ENCODE data around the gene MRAS.

DNA sequence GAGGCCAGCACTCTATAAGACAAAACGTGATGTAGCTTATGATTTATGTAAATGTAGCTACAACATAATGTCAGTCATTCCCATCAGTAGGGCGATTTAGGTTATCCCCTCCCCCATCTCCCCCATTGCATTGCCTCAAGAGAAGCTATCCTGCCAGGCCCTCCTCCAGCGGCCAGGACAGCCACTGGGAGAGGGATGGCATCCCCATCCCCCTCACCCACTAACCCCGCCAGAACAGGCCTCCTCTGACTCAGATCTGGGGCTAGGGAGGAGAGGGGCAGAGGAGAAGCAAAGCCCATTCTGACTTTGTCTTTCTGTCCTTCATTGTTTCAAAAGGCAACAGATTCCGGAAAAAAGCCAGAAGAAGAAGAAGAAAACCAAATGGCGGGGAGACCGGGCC, 53.5 kb downstream of the MRAS start:
- TF ChIP-seq POLR2AphosphoS5 (IDR thresholded peaks at IDR 0.05) (no peak), POLR2A (IDR thresholded peaks at IDR 0.05) (no peak)
- TF ChIP-seq, protein P1, sequence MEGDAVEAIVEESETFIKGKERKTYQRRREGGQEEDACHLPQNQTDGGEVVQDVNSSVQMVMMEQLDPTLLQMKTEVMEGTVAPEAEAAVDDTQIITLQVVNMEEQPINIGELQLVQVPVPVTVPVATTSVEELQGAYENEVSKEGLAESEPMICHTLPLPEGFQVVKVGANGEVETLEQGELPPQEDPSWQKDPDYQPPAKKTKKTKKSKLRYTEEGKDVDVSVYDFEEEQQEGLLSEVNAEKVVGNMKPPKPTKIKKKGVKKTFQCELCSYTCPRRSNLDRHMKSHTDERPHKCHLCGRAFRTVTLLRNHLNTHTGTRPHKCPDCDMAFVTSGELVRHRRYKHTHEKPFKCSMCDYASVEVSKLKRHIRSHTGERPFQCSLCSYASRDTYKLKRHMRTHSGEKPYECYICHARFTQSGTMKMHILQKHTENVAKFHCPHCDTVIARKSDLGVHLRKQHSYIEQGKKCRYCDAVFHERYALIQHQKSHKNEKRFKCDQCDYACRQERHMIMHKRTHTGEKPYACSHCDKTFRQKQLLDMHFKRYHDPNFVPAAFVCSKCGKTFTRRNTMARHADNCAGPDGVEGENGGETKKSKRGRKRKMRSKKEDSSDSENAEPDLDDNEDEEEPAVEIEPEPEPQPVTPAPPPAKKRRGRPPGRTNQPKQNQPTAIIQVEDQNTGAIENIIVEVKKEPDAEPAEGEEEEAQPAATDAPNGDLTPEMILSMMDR (IDR thresholded peaks at IDR 0.05), result no peak

All from upper lobe of left lung (tissue), 4 donors.